ENCODE results near the gene PRKAG2. TPM values are rescaled to one million over a fixed set of nuclear protein-coding genes. Genes with fewer than 3 reads are reported as not detected.

The PRKAG2 gene
- total RNA-seq, 1 experiment from 2014 or later, result 9.4 TPM

GRCh38 chr7:151518105-151518946 lies 358.6 kb downstream of the PRKAG2 start:
- DNase-seq (ENCODE audit: low read depth), result peak; percentile 78

- no peak for DNase-seq (ENCODE audit: low read depth)
Measured at GRCh38 chr7:151517601-151518104, 359.3 kb downstream of the PRKAG2 start.

GRCh38 chr7:151515276-151515565 lies 361.7 kb downstream of the PRKAG2 start:
- DNase-seq (ENCODE audit: low read depth), result no peak

- no peak for DNase-seq (ENCODE audit: low read depth)
Measured at GRCh38 chr7:151514461-151515275, 362.2 kb downstream of the PRKAG2 start.

GRCh38 chr7:151513133-151513532 lies 363.8 kb downstream of the PRKAG2 start:
- no peak for DNase-seq (ENCODE audit: low read depth)

GRCh38 chr7:151512353-151512752 lies 364.6 kb downstream of the PRKAG2 start:
- no peak for DNase-seq (ENCODE audit: low read depth)

GRCh38 chr7:151511946-151512345 lies 365.0 kb downstream of the PRKAG2 start:
- DNase-seq (ENCODE audit: low read depth), result no peak

GRCh38 chr7:151511270-151511669 lies 365.6 kb downstream of the PRKAG2 start:
- DNase-seq (ENCODE audit: low read depth), result no peak

- no peak for DNase-seq (ENCODE audit: low read depth)
Measured at GRCh38 chr7:151509670-151510333, 367.1 kb downstream of the PRKAG2 start.

- DNase-seq (ENCODE audit: low read depth), result no peak
Measured at GRCh38 chr7:151508991-151509390, 367.9 kb downstream of the PRKAG2 start.

- no peak for DNase-seq (ENCODE audit: low read depth)
Measured at GRCh38 chr7:151507806-151508205, 369.1 kb downstream of the PRKAG2 start.

GRCh38 chr7:151506901-151507382 lies 370.0 kb downstream of the PRKAG2 start:
- DNase-seq (ENCODE audit: low read depth), result no peak

Other genes starting within 250 kb of the PRKAG2 start
- gene GALNTL5, start 79.3 kb upstream of the PRKAG2 start, total RNA-seq (2014; rRNA removed; shearing (Covaris generic)), result not detected in 2 replicates
- gene GALNT11, start 148.6 kb upstream of the PRKAG2 start, total RNA-seq (2014; rRNA removed; shearing (Covaris generic)), result 26.1 and 45.0 TPM in 2 replicates